Natural killer cell (primary cell): ENCODE measurements around the gene PPP1R14B. TPM values are rescaled to one million over a fixed set of nuclear protein-coding genes. Genes with fewer than 3 reads are reported as not detected.

Experiments
- ATAC-seq, 3 donors: fragments of 150-1000 bp in 2 of 3; fragments of 200-7000 bp in 1 of 3; cut with Tn5 transposase; 1 replicate in 1 of 3; 2 replicates in 2 of 3; pipeline ENCODE4 v1.10.0; 2021; ENCODE audit warnings: mild to moderate bottlenecking in 2 of 3, moderate library complexity in 2 of 3
- DNase-seq, 2 donors: peaks; one replicate each; pipeline versions ENCODE4 v3.0.0 to v3.0.0-alpha.2; 2013 to 2021; ENCODE audit warnings: mixed read lengths in 1 of 2
- H3K27ac ChIP-seq: one replicate; pipeline ENCODE4 v1.5.1; 2013; ENCODE audit warnings: mild to moderate bottlenecking, low read length
- H3K27me3 ChIP-seq: one replicate; pipeline ENCODE4 v1.6.1; 2013; ENCODE audit warnings: low read length; ENCODE audit not compliant: control insufficient read depth, insufficient read depth
- H3K36me3 ChIP-seq: one replicate; pipeline ENCODE4 v1.6.1; 2013; ENCODE audit warnings: low read length; ENCODE audit not compliant: control insufficient read depth, insufficient read depth
- H3K4me1 ChIP-seq: one replicate; pipeline ENCODE4 v1.6.1; 2013; ENCODE audit warnings: low read length; ENCODE audit not compliant: control insufficient read depth, insufficient read depth
- H3K4me3 ChIP-seq: one replicate; pipeline ENCODE4 v1.5.1; 2013; ENCODE audit warnings: low read length
- H3K9me3 ChIP-seq: one replicate; pipeline ENCODE4 v1.6.1; 2013; ENCODE audit warnings: low read length; ENCODE audit not compliant: control insufficient read depth, insufficient read depth
- H3K27ac Mint-ChIP-seq, 2 donors: one replicate each; pipeline ENCODE4 v1.8.0; 2022; ENCODE audit warnings: mild to moderate bottlenecking in 2 of 2, mixed read lengths in 2 of 2, moderate library complexity in 1 of 2
- H3K27me3 Mint-ChIP-seq, 2 donors: one replicate each; pipeline ENCODE4 v1.8.0; 2022; ENCODE audit warnings: low read depth in 2 of 2, mixed read lengths in 2 of 2
- H3K36me3 Mint-ChIP-seq: one replicate; pipeline ENCODE4 v1.8.0; 2022; ENCODE audit warnings: mixed read lengths
- H3K4me1 Mint-ChIP-seq, 2 donors: one replicate each; pipeline ENCODE4 v1.8.0; 2022; ENCODE audit warnings: mixed read lengths in 2 of 2
- H3K4me3 Mint-ChIP-seq: one replicate; pipeline ENCODE4 v1.8.0; 2022; ENCODE audit warnings: mild to moderate bottlenecking, moderate library complexity, mixed read lengths
- H3K9me3 Mint-ChIP-seq, 2 donors: one replicate each; pipeline ENCODE4 v1.8.0; 2022; ENCODE audit warnings: mixed read lengths in 2 of 2
- CTCF ChIP-seq: fragments of 200-600 bp; IDR thresholded peaks from one replicate; pipeline ENCODE4 v1.8.0; 2022; ENCODE audit warnings: antibody characterized with exemption
- WGBS: methylation state at CpG from one replicate; pipeline ENCODE4 v1.1.7; 2013; ENCODE audit warnings: missing lambda C conversion rate; ENCODE audit not compliant: insufficient coverage; 5-methylcytosine and 5-hydroxymethylcytosine counted together
- intact Hi-C: fragments of 100-400 bp; cut with micrococcal nuclease; formaldehyde crosslinking; loops from one replicate; pipeline ENCODE4 v1.14.2; 2022
- total RNA-seq, 4 donors: library from RNA; stranded (reverse); fragments of 120-200 nt in 1 of 4; gene quantifications; one replicate each; pipeline versions ENCODE4 v1.2.3 to v1.2.4, GENCODE V29; 2013 to 2022

Gene PPP1R14B
- total RNA-seq, 3 donors from 2014 or later (not counting 1 experiment from before 2014, with no cell fraction given) = 16.9 to 21.3 (median 21.0) TPM

GRCh38 chr11:64259533-64260067 lies 12.9 kb upstream of the PPP1R14B start:
- ATAC-seq (no peak), DNase-seq (no peak)
- peaks cover 6% of the 10 kb centered on the region for H3K36me3 ChIP-seq
- Mint-ChIP-seq H3K4me1 (peaks cover 0 to 9% of the 10 kb centered on the region in 2 donors), H3K27ac (peak overlapping the region in 1 of 2 donors; percentile 52), H3K27me3 (no peaks in the 10 kb centered on the region), H3K36me3 (no peaks in the 10 kb centered on the region), H3K9me3 (no peaks in the 10 kb centered on the region), H3K4me3 (no peak overlapping the region)
- intact Hi-C loops = no loop called here
- H3K4me1 ChIP-seq = no peaks in the 10 kb centered on the region
- H3K4me3 ChIP-seq = no peak overlapping the region
- no peaks in the 10 kb centered on the region for H3K9me3 ChIP-seq
- no peaks in the 10 kb centered on the region for H3K27me3 ChIP-seq
- no peak overlapping the region for H3K27ac ChIP-seq
- TF ChIP-seq CTCF = no peak
- WGBS = 66% methylated on average over 4 of the region's 4 CpGs

GRCh38 chr11:64258946-64259532 lies 12.3 kb upstream of the PPP1R14B start:
- Histone ChIP-seq H3K9me3 (no peaks in the 10 kb centered on the region), H3K4me1 (no peaks in the 10 kb centered on the region), H3K36me3 (peaks cover 6% of the 10 kb centered on the region), H3K4me3 (no peak overlapping the region), H3K27me3 (no peaks in the 10 kb centered on the region), H3K27ac (no peak overlapping the region)
- no peak for TF ChIP-seq CTCF
- intact Hi-C loops = no loop called here
- Mint-ChIP-seq H3K36me3 (no peaks in the 10 kb centered on the region), H3K4me1 (peaks cover 0 to 9% of the 10 kb centered on the region in 2 donors), H3K9me3 (no peaks in the 10 kb centered on the region), H3K27me3 (no peaks in the 10 kb centered on the region), H3K4me3 (no peak overlapping the region), H3K27ac (peak overlapping the region in 1 of 2 donors; percentile 52)
- WGBS = 94% methylated on average over 32 of the region's 32 CpGs
- ATAC-seq (no peak), DNase-seq (no peak)

- no peak overlapping the region for H3K4me3 ChIP-seq
- H3K9me3 ChIP-seq = no peaks in the 10 kb centered on the region
- no peak for ATAC-seq
- Mint-ChIP-seq H3K9me3 (no peaks in the 10 kb centered on the region), H3K4me1 (peaks cover 0 to 9% of the 10 kb centered on the region in 2 donors), H3K27ac (no peak overlapping the region), H3K27me3 (no peaks in the 10 kb centered on the region), H3K4me3 (no peak overlapping the region), H3K36me3 (no peaks in the 10 kb centered on the region)
- peaks cover 6% of the 10 kb centered on the region for H3K36me3 ChIP-seq
- 94% methylated on average over 24 of the region's 24 CpGs for WGBS
- intact Hi-C loops = no loop called here
- no peak overlapping the region for H3K27ac ChIP-seq
- DNase-seq = no peak
- TF ChIP-seq CTCF = no peak
- H3K27me3 ChIP-seq = no peaks in the 10 kb centered on the region
- no peaks in the 10 kb centered on the region for H3K4me1 ChIP-seq
Observed at GRCh38 chr11:64258356-64258755, 11.6 kb upstream of the PPP1R14B start.

DNA sequence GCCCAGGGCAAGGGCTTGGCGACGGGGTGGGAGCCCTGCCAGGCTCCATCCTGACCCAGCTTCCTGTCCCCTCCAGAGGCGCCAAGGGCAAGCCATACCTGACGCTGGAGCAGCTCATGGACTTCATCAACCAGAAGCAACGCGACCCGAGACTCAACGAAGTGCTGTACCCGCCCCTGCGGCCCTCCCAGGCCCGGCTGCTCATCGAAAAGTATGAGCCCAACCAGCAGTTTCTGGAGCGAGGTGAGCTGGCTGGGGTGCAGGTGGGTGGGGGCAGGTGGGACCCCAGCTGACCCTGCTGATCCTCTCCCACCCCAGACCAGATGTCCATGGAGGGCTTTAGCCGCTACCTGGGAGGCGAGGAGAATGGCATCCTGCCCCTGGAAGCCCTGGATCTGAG lies 9.6 kb upstream of the PPP1R14B start:
- Mint-ChIP-seq H3K27ac (no peak overlapping the region), H3K4me3 (no peak overlapping the region), H3K4me1 (peaks cover 0 to 19% of the 10 kb centered on the region in 2 donors), H3K9me3 (no peaks in the 10 kb centered on the region), H3K36me3 (no peaks in the 10 kb centered on the region), H3K27me3 (no peaks in the 10 kb centered on the region)
- TF ChIP-seq CTCF = no peak
- no peaks in the 10 kb centered on the region for H3K27me3 ChIP-seq
- H3K4me3 ChIP-seq = no peak overlapping the region
- H3K27ac ChIP-seq = no peak overlapping the region
- DNase-seq (no peak), ATAC-seq (no peak)
- 93% methylated on average over 15 of the region's 15 CpGs for WGBS
- H3K36me3 ChIP-seq = peaks cover 6% of the 10 kb centered on the region
- no peaks in the 10 kb centered on the region for H3K9me3 ChIP-seq
- peaks cover 17% of the 10 kb centered on the region for H3K4me1 ChIP-seq
- intact Hi-C loops = no loop called here
